GM12878 (cell line): ENCODE data around the gene SLC24A3. TPM values are rescaled to one million over a fixed set of nuclear protein-coding genes. Genes with fewer than 3 reads are reported as not detected.

ENCODE experiments used
- ATAC-seq: fragments of 200-7000 bp; cut with Tn5 transposase; 3 replicates; pipeline ENCODE4 v1.9.1; 2020; ENCODE audit warnings: mild to moderate bottlenecking, moderate library complexity
- BruUV-seq: library from RNA; stranded (reverse); fragments of 400-500 nt; replicated peaks from 2 replicates; lab custom pipeline; 2021; lab: Mats Ljungman, UMichigan
- CTCF ChIA-PET: fragments of 300-600 bp; sonication (Branson Sonifier 250); formaldehyde crosslinking; extraction: SDS; loops from one replicate; lab custom pipeline; 2021; ENCODE audit warnings: inconsistent platforms; lab: Yijun Ruan, JAX
- POLR2A ChIA-PET: fragments of 350-600 bp; formaldehyde crosslinking; extraction: SDS; loops from one replicate; lab custom pipeline; 2021; ENCODE audit warnings: inconsistent platforms; lab: Charles Lee
- RAD21 ChIA-PET: fragments of 300-600 bp; sonication (Branson Sonifier 250); formaldehyde crosslinking; loops from one replicate; lab custom pipeline; 2023; ENCODE audit warnings: antibody characterized with exemption; ENCODE audit not compliant: unreplicated experiment; lab: Charles Lee
- SMC1A ChIA-PET: fragments of 300-600 bp; sonication (Branson Sonifier 250); formaldehyde crosslinking; loops from one replicate; lab custom pipeline; 2023; ENCODE audit not compliant: unreplicated experiment, uncharacterized antibody; lab: Charles Lee
- DNase-seq: peaks from one replicate; pipeline ENCODE4 v3.0.0-alpha.2; 2011; ENCODE audit warnings: low read depth, low spot score
- FAIRE-seq: peaks from 3 replicates; lab custom pipeline; 2011; peaks lifted over from hg19 to GRCh38; lab: Jason Lieb, UNC
- H2AFZ ChIP-seq: 2 replicates; pipeline ENCODE4 v1.6.0; 2011; ENCODE audit warnings: low read depth, low read length, control low read depth; ENCODE audit not compliant: control insufficient read depth
- H3K27ac ChIP-seq: 2 replicates; pipeline ENCODE4 v1.5.1; 2011; ENCODE audit warnings: control low read depth; ENCODE audit not compliant: control insufficient read depth, insufficient read depth
- H3K27me3 ChIP-seq, 2 experiments: replicated peaks in 1 of 2; 2 replicates each; pipeline versions ENCODE4 v1.6.0 to v1.6.1; 2011; ENCODE audit warnings: low read length in 1 of 2; ENCODE audit not compliant: control insufficient read depth in 2 of 2, insufficient read depth in 2 of 2
- H3K36me3 ChIP-seq, 2 experiments: 2 replicates each; pipeline ENCODE4 v1.5.1; 2011; ENCODE audit warnings: low read length in 1 of 2; ENCODE audit not compliant: control insufficient read depth in 2 of 2, insufficient read depth in 2 of 2
- H3K4me1 ChIP-seq: 2 replicates; pipeline ENCODE4 v1.6.1; 2011; ENCODE audit warnings: mild to moderate bottlenecking, low read length, moderate library complexity, mixed read lengths; ENCODE audit not compliant: control insufficient read depth, insufficient read depth
- H3K4me2 ChIP-seq: 2 replicates; pipeline ENCODE4 v1.6.0; 2011; ENCODE audit warnings: control low read depth; ENCODE audit not compliant: control insufficient read depth, insufficient read depth
- H3K4me3 ChIP-seq: fragments of 200-600 bp; sonication (generic); 2 replicates; pipeline ENCODE4 v1.5.1; 2016
- H3K79me2 ChIP-seq: 2 replicates; pipeline ENCODE4 v1.6.0; 2011; ENCODE audit warnings: low read length; ENCODE audit not compliant: control insufficient read depth, insufficient read depth
- H3K9ac ChIP-seq: 2 replicates; pipeline ENCODE4 v1.8.0; 2011; ENCODE audit warnings: low read length, control low read depth, mixed read lengths; ENCODE audit not compliant: control insufficient read depth, insufficient read depth
- H3K9me3 ChIP-seq: replicated peaks from 3 replicates; pipeline ENCODE4 v1.5.1; 2011; ENCODE audit warnings: mild to moderate bottlenecking, low read length; ENCODE audit not compliant: control insufficient read depth, insufficient read depth
- H4K20me1 ChIP-seq: 2 replicates; pipeline ENCODE4 v1.6.0; 2011; ENCODE audit not compliant: control insufficient read depth, insufficient read depth
- BRCA1 ChIP-seq: IDR thresholded peaks from 2 replicates; pipeline ENCODE4 v1.6.1; 2011; ENCODE audit warnings: low read depth, low read length, improper control_type of control experiment
- CBFB ChIP-seq: IDR thresholded peaks from 2 replicates; pipeline ENCODE4 v1.6.1; 2016; ENCODE audit warnings: antibody characterized with exemption, low read depth
- CEBPB ChIP-seq, 2 experiments: fragments of 150-350 bp in 1 of 2; IDR thresholded peaks; 2 replicates each; pipeline ENCODE4 v1.6.1; 2012 to 2014; ENCODE audit warnings: low read depth in 2 of 2, low read length in 2 of 2, borderline replicate concordance in 1 of 2, inconsistent platforms in 1 of 2
- CEBPZ ChIP-seq: fragments of 150-350 bp; IDR thresholded peaks from 2 replicates; pipeline ENCODE4 v1.6.1; 2016; ENCODE audit warnings: low read depth, low read length
- CTCF ChIP-seq, 3 experiments: IDR thresholded peaks in 2 of 3; conservative IDR thresholded peaks in 1 of 3; 2 replicates each; pipeline ENCODE4 v1.5.1; 2011; ENCODE audit warnings: low read depth in 3 of 3, low read length in 3 of 3, mild to moderate bottlenecking in 3 of 3, control low read depth in 2 of 3, moderate library complexity in 2 of 3, inconsistent platforms in 1 of 3, mixed read lengths in 1 of 3; ENCODE audit not compliant: control insufficient read depth in 2 of 3, insufficient read depth in 1 of 3; ENCODE audit errors: extremely low read depth in 1 of 3
- MEF2B ChIP-seq: fragments of 450-650 bp; IDR thresholded peaks from 2 replicates; pipeline ENCODE4 v1.6.1; 2018; ENCODE audit warnings: mild to moderate bottlenecking, moderate library complexity; ENCODE audit not compliant: partially characterized antibody, poor library complexity, severe bottlenecking
- MYB ChIP-seq: fragments of 150-350 bp; IDR thresholded peaks from 2 replicates; pipeline ENCODE4 v1.6.1; 2014; ENCODE audit warnings: mild to moderate bottlenecking, low read depth, low read length, borderline replicate concordance
- NFYA ChIP-seq: IDR thresholded peaks from 2 replicates; pipeline ENCODE4 v1.6.1; 2011; ENCODE audit warnings: low read depth, mild to moderate bottlenecking, low read length, improper control_type of control experiment, borderline replicate concordance
- RUNX3 ChIP-seq: IDR thresholded peaks from 2 replicates; pipeline ENCODE4 v1.6.1; 2012; ENCODE audit warnings: low read length, inconsistent platforms
- SIX5 ChIP-seq: IDR thresholded peaks from 2 replicates; pipeline ENCODE4 v1.6.1; 2011; ENCODE audit warnings: mild to moderate bottlenecking, low read depth, low read length, moderate library complexity; ENCODE audit not compliant: severe bottlenecking
- SREBF1 ChIP-seq: IDR thresholded peaks from 2 replicates; pipeline ENCODE4 v1.6.1; 2012; ENCODE audit warnings: mild to moderate bottlenecking, low read length
- STAT3 ChIP-seq: IDR thresholded peaks from 2 replicates; pipeline ENCODE4 v1.6.1; 2011; ENCODE audit warnings: low read depth, low read length, improper control_type of control experiment
- TARDBP ChIP-seq: IDR thresholded peaks from 2 replicates; pipeline ENCODE4 v1.6.1; 2016; ENCODE audit warnings: borderline replicate concordance
- YBX1 ChIP-seq: fragments of 450-650 bp; IDR thresholded peaks from 2 replicates; pipeline ENCODE4 v1.6.1; 2016; ENCODE audit warnings: antibody characterized with exemption
- WGBS: methylation state at CpG from one replicate; pipeline ENCODE4 v1.1.6; 2016; ENCODE audit warnings: low lambda C conversion rate; ENCODE audit not compliant: insufficient replicate concordance, insufficient coverage; ENCODE audit errors: missing lambda C conversion rate; 5-methylcytosine and 5-hydroxymethylcytosine counted together
- in situ Hi-C: fragments of 300-500 bp; cut with MboI; formaldehyde crosslinking; loops from 9 replicates; pipeline ENCODE4 v1.14.3; 2018; ENCODE audit warnings: mixed read lengths
- intact Hi-C: fragments of 100-400 bp; cut with micrococcal nuclease; formaldehyde crosslinking; loops from one replicate; pipeline ENCODE4 v1.14.2; 2022; ENCODE audit not compliant: unreplicated experiment
- polyA plus RNA-seq, 11 experiments: library from polyadenylated mRNA; depleted of rRNA in 4 of 11; unstranded in 6 of 11; stranded (reverse) in 5 of 11; fragments of >200 nt; fragmentation: Nextera tagmentation in 4 of 11; fragmentation: Illumina TruSeq in 1 of 11; extraction: Ambion mirVana in 4 of 11; extraction: Trizol in 1 of 11; gene quantifications; 1 replicate in 1 of 11; 2 replicates in 10 of 11; pipeline versions ENCODE4 v1.2.1 to v1.2.3, GENCODE V29; 2011 to 2016; ENCODE audit warnings: inconsistent platforms in 2 of 11, missing spikeins in 2 of 11, low read depth in 1 of 11
- total RNA-seq, 4 experiments: library from RNA; depleted of rRNA in 3 of 4; stranded (reverse); fragments of >200 nt in 3 of 4; fragmentation: Illumina TruSeq in 1 of 4; extraction: Trizol in 1 of 4; gene quantifications; 2 replicates each; pipeline versions ENCODE4 v1.2.1 to v1.2.3, GENCODE V29; 2013 to 2021

SLC24A3 gene
- total and polyA plus RNA-seq, 10 of the 15 experiments (the other 5 are each of a cell fraction or from before 2014, with no cell fraction given), result 0.04 TPM; not detected in 9

- Histone ChIP-seq H3K79me2 (no peaks in the 10 kb centered on the region), H3K4me1 (no peaks in the 10 kb centered on the region), H3K9ac (no peak overlapping the region), H3K27me3 (no peaks in the 10 kb centered on the region), H3K4me2 (no peak overlapping the region), H2AFZ (no peak overlapping the region), H3K27ac (no peak overlapping the region), H3K9me3 (no peaks in the 10 kb centered on the region), H4K20me1 (no peaks in the 10 kb centered on the region), H3K4me3 (no peak overlapping the region), H3K36me3 (no peaks in the 10 kb centered on the region)
- no peak for TF ChIP-seq BRCA1
- TF ChIP-seq RUNX3, result no peak
- TF ChIP-seq NFYA, result no peak
- TF ChIP-seq MYB, result no peak
- TF ChIP-seq SIX5, result no peak
- TF ChIP-seq STAT3, result no peak
- TF ChIP-seq SREBF1, result no peak
- TF ChIP-seq CBFB, result no peak
- no peak for TF ChIP-seq TARDBP
- no TSS peak for BruUV-seq
- in situ Hi-C loops, result no loop called here
- intact Hi-C loops, result no loop called here
- POLR2A ChIA-PET, result no interaction called here
- RAD21 ChIA-PET, result interaction anchor here (0.9 kb wide), 1 partner anchor 9 kb away, joined by 3 read pairs; no protein-coding TSS in a partner anchor
- FAIRE-seq, result no peak
- WGBS, result 2% methylated on average over 3 of the region's 3 CpGs
- DNase-seq, result no peak
- SMC1A ChIA-PET, result interaction anchor here (1.0 to 3.1 kb wide), 2 partner anchors 19 to 24 kb away, joined by 4 to 12 read pairs; no protein-coding TSS in a partner anchor
- no peak for ATAC-seq
- CTCF ChIA-PET, result interaction anchor here (0.5 to 2.9 kb wide), 4 partner anchors 13 to 444 kb away, joined by 3 to 22 read pairs (median 4); no protein-coding TSS in a partner anchor
Measured at GRCh38 chr20:19649041-19649440, 436.6 kb downstream of the SLC24A3 start.

GRCh38 chr20:19652591-19653026, 440.2 kb downstream of the SLC24A3 start:
- ChIA-PET RAD21 (no interaction called here), SMC1A (interaction anchor here (2.6 kb wide), 1 partner anchor 9 kb away, joined by 9 read pairs; no protein-coding TSS in a partner anchor), CTCF (no interaction called here), POLR2A (no interaction called here)
- BruUV-seq, result no TSS peak
- no peak overlapping the region for H3K4me2 ChIP-seq
- in situ Hi-C loops, result no loop called here
- intact Hi-C loops, result no loop called here
- no peaks in the 10 kb centered on the region for H3K79me2 ChIP-seq
- H3K27me3 ChIP-seq, result no peaks in the 10 kb centered on the region
- no peak for FAIRE-seq
- no peaks in the 10 kb centered on the region for H4K20me1 ChIP-seq
- peak; percentile 85 for ATAC-seq
- 1% methylated on average over 5 of the region's 5 CpGs for WGBS
- H3K4me1 ChIP-seq, result peaks cover 2% of the 10 kb centered on the region; the same call in 1 of the 2 replicates
- H3K9me3 ChIP-seq, result no peaks in the 10 kb centered on the region
- peak overlapping the region; percentile 6; the same call in 1 of the 2 replicates for H2AFZ ChIP-seq
- no peak overlapping the region for H3K27ac ChIP-seq
- H3K36me3 ChIP-seq, result no peaks in the 10 kb centered on the region
- H3K9ac ChIP-seq, result no peak overlapping the region
- no peak overlapping the region for H3K4me3 ChIP-seq
- peak; percentile 16 for DNase-seq
- TF ChIP-seq YBX1 (no peak), CEBPB (IDR thresholded peaks at IDR 0.05; ENCODE audit: borderline replicate concordance in 1 of 2, low read depth in 2 of 2, low read length in 2 of 2) (no peak), MEF2B (peak; percentile 63), CEBPZ (no peak), CTCF (IDR thresholded peaks at IDR 0.05 in 2 of 3, conservative IDR thresholded peaks at IDR 0.05 in 1 of 3; ENCODE audit: control insufficient read depth in 2 of 3, extremely low read depth in 1 of 3, insufficient read depth in 1 of 3, low read depth in 3 of 3, low read length in 3 of 3) (no peak)
